HG03060 (cell line): ENCODE results near the gene CD247.

Source experiments
- ATAC-seq: cut with Tn5 transposase; IDR thresholded peaks from one replicate; pipeline ENCODE4 v1.9.1; 2021; ENCODE audit warnings: low read depth, moderate number of reproducible peaks; ENCODE audit not compliant: unreplicated experiment

Gene CD247

DNA sequence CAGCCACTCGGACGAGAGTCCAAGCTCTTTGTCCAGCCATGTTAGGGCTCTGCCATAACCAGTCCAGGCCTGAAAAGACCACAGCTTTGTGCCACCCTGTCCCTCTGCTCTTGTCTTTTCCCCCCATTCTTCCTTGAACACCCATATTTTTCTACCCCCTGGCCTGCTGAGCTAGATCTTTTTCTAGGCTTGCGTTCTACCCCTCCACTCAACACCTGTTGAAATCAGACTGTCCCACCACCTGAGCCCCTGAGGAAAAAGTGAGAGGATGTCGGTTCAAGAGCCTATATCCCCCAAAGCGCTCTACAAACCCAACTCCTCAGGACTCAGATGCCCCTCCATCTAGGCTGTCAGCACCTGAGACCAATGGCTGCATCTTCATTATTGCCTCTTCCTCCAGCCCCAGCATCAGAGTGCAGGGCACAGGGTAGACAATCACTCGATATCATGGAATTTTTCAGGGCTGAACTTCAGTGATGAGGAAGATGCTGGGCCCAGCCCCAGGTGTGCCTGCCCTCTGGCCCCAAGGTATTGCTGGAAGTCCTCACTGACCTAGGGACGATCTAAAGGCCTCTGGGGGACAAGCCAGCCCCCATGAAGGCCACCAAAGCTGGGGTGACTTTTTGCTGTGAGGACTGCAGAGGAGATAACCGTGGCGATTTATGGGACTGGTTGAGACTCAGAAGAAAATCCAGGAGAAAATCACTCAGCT is 75.3 kb downstream of the CD247 start:
- ATAC-seq, result no peak

DNA sequence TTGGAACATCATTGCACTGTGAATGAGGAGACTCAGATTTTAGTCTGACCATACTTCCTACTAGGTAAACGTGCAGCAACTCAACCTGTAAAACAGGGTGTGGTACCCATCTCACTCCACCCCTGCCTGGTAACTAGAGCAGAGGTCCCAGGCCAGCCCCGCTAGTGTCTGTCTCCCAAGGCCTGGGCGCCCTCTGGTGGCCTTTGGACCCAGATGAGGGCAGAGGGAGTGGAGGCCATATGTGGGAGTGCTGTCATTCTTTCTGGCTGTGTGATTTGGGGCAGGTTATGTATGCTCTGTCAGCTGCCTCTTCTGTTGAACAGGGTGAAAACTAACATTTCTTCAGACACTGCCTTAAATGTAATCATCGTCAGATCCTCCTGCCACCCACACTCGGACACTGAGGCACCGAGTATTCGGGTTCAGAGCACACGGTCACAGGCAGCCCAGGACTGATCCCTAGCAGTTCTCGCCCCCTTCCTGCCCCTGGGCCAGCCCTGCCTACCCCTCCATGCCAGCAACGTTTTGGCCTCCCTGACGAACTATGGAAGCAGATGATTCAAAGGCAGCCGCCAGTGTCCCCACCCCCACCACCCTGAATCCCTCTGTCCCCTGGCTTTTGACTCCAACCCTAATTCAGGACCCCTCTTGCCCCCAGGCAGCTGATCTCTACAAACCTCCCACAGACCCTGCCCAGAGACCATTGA is 76.0 kb downstream of the CD247 start:
- ATAC-seq, result peak; percentile 63

DNA sequence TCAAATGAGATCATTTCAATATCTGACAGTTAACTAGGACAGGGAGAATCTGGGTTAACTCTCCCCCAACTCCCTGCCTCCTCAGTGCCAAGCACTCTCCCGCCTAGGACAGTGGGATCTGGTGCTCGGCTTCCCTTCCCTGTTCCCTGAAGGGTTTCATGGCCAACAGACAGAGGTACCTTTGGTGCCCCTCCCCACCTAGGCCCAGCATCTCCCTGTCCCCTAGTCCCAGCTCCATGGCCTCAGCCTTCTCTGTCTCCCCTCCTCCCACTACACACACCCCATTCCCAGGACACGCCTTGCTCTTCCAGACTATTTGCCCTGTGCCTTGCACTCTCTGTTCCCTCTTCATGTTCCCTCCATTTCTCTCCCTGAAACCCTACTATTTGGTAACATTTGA is 77.1 kb downstream of the CD247 start:
- ATAC-seq, result no peak

DNA sequence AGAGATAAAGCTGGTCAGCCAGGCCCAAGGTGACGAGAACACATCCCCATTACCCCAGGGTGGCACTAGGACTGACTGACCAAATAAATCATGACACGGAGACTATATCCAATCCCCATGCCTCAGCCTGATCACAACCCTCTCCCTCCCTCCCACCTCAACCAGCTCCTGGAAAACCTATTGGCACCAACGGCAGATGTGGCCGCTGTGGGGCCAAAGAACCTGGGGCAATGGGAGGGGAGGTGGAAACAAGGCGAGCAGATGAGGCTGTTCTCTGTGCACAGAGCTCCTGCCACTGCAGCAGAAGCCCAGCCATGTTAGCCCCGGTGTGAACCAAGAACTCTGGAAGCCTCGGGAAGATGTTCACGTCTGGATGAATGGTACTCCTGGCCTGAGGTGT is 77.6 kb downstream of the CD247 start:
- no peak for ATAC-seq

DNA sequence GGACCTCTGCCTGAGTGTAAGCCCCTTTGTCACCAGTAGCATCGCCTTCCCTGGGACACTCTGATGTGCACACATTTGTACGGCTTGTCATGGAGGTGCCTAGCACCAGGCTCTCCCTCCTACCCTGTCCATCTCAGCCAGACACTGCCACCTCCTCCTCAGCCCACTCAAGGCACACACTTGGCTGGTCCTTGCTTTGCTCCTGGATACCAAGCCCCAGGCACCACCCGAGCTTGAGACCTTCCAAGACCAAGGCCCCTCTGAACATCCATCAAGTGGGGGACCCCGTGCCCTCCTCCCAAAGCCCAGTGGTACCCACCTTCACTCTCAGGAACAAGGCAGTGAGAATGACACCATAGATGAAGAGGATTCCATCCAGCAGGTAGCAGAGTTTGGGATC is 78.0 kb downstream of the CD247 start:
- no peak for ATAC-seq

DNA sequence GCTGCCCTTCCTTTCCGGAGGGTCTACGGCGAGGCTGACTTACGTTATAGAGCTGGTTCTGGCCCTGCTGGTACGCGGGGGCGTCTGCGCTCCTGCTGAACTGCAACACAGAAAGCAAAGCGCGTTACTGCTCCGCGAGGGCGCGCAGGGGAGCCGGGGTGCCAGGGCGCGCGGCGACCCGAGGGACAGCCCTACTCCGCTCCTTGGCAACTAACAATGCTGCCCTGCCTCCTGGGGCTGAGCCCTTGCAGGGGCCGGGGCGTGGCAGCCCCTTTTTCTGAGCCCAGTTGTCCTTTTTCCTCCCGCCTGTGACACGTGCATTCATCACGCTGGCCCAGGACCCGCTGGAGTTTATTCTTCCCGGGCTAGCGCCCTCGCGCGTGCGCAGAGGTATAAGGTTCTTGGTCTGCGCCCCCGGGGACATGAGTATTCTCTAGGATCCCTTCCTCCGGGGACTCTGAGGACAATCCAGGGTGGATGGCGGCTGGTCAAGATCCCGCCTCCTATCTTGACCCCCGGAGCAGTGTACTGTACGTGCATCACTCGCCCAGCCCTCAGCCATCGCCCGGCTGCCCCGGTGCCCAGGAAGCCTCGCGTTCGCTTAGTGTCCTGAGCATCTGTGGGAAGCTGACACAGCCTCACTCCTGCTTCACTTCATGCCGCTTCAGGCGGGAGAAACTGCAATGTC is 78.9 kb downstream of the CD247 start:
- no peak for ATAC-seq

DNA sequence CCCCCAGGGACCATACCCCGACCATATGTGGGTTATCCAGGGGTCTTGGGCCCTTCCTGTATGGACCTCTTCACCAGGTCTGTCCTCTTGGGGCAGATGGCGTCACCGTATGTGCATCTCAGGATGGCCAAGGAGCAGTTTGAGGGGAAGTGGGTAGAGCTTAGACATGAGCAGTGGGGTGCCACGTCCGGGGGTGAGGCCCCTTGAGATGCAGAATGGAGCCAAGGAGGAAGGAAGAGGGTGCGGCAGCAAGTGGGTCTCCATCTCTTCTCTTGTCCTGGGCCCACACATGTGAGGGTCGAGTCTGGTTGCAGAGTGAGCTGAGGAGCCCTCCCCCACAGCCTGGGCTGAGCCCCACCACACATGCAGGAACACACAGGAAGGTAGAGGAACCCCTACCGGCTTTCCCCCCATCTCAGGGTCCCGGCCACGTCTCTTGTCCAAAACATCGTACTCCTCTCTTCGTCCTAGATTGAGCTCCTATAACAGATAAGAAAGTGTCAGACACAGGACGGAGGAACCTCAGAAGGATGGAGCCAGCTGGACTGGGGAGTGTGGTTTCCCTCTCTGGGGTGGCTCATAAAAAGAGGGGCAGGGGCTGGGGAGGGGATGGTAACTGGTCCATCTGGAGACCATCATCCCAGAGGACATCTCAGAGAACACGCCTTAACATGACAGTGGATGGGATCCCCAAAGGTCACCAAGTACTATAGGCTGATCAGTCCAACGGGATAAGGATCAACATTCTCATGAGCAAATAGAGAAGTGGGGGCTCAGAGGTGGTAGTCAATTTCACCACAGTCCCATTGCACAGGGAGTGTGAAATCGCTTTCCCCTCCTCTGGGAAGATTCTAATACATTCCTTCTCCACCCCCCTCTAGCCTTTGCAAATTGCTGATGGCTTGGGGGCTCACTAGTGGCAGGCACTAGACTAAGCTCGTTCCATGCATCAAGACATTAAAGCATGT is 79.9 kb downstream of the CD247 start:
- ATAC-seq, result no peak

DNA sequence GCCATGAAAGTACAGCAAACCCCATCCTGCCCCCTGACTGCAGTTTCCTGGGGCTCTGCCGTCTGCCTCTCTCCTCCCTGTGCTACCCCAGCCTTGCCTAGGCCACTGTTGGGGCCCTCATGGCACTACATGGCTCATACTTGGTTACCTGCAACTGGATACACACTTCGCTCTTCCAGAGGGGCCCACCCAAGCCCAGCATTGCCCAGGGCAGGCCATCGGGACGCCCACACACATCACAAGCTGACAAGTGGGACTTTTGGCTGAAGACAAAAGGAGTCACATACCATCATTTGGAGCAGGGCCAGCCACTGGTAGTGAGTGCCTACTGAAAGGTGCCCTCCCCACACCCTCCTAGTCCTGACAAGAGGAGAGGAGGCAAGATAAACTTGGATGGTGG is 82.8 kb downstream of the CD247 start:
- no peak for ATAC-seq

DNA sequence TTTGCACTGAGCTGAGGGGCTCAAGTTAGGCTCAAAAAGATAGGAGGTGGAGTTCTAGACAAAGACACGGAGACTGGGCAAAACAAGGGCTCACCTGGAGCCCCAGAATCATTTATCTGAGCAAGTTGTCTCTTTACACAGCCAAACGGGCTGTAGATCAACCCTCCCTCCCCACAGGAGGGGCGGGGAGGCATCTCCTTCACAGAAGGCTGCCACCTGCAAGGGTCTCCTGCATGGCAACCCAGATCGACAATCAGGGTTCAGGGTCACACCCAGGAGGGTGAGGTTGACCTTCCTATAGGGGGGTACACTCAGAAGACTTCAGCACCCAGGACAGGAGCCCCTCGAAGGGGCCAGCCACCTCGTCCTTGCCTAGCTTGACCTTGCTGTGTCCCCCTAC is 84.0 kb downstream of the CD247 start:
- ATAC-seq, result no peak

DNA sequence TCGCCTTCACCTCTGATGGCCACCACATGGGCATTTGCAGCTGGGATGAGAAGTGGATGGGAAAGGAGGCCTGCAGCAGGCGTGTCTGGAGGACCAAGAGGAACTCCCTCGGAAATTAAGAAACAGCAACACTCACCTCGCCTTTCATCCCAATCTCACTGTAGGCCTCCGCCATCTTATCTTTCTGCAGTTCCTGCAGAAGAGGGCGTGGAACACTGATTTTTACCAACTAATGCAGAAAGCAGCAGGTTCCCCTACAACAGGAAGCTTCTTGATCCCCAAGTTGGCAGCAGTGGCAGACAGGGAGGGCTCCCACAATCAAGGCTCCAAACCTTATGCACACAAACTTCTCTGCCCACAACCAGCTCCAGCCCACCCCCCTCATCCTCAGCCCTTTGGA is 84.4 kb downstream of the CD247 start:
- no peak for ATAC-seq

DNA sequence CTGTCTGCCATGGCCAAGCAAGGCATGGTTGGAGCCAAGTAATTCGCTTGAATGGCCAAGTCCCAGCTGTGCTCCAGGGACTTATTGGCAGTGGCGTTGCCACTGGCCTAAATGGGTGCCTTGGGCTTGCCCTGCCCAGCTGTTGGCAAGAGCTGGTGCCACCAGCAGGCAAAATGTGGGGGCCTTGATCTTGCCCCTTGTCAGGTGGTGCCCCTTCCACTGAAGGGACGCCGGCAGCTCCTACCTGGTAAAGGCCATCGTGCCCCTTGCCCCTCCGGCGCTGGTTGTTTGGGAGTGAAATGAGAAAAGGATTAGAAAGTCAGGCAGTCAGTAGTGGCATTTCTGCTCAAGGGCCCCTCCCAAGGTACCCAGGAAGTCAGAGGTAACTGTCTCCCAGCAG is 85.5 kb downstream of the CD247 start:
- ATAC-seq, result no peak

DNA sequence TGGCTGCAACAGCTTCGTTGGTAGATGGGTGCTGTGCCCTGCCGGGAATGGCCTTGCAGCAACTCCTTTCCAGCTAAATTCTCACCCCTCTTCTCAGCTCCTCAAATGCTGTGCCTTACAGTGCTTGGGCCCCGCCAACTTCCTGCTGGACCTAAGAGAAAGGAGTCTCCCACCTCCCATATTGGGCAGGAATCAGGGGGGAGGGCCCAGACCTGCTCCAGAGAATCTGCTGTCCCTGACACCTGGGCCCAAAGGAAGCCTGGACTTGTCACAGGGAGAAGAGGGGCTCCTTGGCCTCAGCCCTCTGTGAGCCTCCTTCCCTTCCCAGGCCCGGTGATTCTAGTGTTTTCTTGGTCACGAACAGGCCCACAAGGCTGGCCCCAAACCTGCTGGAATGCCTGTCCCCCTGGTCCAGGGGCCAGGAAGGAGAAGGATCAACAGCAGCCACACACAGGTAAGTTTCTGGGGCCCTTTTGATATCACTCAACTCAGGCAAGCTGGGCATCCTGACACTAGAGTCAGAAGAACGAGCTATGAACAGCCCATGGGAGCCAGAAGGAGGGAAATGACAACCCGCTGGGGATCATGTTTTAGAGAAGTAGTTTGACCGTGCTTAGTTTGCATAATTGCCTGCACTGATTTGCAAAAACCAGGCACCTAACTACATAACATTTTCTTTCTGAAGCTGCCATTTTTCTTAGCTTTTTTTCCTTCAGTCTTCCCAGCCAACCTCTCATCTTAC is 86.2 kb downstream of the CD247 start:
- no peak for ATAC-seq

DNA sequence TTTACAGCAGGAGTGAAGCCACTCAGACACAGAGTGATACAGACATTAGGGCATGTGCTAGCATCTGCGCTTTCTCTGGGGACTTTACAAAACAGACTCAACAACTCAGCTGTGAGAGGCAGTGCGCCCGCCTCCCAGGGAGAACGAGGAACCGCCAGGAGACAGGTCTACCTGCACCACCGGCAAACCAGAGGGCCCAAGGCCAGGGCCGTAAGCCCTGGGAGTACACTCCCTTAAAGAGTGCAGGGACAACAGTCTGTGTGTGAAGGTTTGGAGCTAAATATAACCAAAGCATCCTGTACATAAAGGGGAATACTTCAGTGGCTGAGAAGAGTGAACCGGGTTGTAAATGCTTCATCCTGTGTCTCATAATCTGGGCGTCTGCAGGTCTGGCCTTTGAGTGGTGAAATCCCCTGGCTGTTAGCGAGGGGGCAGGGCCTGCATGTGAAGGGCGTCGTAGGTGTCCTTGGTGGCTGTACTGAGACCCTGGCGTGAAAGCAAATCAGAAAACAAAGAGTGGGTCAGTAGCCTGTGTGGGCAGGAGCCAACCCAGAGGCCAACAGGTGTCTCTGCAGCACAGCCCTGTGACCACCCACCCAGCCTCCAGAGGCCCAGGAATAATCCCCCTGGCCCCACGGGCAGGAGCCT is 86.9 kb downstream of the CD247 start:
- no peak for ATAC-seq

DNA sequence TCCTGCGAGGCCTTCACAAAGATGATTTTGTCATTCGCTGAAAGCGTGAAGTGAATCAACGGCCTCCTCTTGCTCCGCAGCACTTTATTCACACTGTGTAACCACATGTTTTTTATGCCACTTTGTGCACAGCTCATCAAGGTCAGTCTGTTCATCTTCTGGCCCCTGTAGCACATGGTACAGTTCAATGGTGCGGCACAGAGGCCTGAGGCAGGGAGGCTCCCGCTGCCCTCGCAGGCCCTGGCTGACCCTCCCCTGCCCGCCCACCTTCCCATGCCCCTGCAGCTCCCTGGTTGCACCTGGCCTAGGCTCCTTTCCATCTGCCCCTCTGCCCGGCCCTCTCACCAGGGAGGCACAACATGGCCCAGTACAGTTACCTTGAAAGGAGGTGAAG is 87.5 kb downstream of the CD247 start:
- ATAC-seq, result no peak

DNA sequence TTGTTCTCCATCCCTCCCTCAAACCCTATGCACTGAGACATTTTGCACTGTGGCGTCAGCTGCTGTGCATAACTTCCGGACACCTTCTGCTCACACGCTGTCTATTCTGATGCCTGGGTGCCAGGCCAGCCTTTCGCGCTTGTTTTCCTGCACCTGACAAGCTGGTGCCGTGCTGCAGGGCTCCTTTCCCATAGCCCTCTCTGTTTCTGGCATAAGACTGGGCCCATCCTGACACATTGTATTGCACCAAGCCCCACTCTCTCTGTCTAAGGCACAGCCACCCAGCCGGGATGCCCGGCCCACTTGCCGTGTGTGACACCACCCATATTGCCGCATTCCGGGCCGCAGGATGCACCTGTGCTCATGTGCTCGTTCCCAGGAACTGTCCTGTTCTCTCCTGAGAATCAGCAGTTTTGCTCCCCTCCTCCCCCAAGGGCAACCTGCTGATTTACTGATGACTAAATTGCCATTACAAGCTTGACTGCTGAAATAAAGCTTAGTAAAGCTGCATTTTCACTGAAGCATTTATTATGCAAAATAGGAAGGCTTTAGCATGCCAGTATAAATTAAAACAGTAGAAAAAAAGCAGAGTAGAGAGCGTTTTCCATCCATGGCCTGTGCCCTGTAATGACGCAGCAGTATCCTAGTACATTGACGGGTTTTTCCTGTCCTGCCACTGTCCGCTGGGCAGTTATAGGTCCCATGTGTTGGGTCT is 88.0 kb downstream of the CD247 start:
- no peak for ATAC-seq

DNA sequence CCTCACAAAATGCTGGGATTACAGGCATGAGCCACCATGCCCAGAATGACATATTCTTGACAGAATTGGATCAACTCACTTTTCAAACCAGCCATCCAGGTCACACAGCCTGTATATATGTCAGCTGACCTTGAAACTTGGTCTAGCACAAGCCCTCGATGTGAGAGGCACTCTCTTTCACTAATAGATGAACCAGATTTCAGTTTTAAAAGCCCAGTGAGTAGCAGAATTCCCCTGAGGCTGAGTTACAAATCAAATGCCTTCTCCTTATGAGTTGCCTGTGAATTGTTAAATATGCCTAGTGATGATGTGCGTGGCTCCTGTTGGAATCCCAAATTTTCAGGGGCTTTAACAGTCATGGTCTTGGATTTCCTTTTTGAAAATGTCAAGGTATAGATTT is 88.7 kb downstream of the CD247 start:
- no peak for ATAC-seq

DNA sequence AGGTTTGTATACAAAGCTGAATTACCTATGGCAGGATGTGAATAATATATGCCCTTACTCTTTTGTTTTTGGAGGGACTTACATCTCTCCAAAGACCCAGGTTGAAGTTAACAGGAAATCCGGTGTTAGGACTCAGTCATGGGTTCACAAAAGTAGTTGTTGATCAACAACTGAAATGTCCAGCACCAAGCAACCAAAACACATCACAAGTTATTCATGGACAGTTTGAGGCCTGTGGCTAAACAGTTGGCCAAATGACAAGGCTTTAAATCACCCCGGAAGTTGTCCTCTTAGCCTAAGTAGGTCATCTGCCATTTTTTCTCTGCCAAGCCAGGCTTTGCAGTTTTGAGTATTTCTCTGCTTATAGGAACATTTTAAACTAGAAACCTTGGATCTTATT is 89.9 kb downstream of the CD247 start:
- no peak for ATAC-seq

DNA sequence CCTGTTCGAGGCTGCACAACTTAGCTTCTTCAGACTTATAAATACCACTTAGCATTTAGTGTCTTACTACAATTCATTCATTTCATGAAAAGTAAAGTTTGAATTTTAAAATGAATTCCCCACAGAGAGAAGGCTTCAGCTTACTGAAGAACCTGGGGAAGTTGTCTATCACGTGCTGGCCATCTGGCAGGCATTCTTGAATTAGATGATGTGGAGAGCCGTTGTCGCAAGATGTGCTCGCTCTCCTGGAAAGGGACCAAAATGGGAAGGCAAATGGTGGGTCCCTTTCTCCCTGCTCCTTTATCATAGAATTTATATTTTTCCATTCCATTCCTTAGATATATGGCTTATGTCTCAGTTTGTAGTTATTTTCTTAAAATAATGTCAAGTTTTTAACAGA is 90.5 kb downstream of the CD247 start:
- no peak for ATAC-seq

DNA sequence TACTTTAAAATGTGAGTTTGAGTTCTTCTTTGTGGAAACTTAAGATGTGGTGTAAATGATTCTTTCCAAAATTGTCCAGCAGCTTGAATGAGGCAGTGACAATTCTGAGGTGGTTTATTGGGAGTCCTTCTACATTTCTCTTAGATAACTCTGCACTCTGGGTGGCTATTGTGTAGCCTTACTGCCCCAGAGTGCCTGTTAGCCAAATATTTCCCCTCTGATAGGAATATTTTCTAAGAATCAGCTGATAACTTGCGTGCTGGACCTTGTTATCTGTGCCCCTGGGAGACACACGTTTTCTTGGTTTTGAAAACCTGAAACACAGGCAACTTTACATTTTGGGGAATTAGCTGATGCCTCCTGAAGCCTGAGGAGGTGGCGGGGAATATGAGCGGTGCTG is 91.6 kb downstream of the CD247 start:
- ATAC-seq, result no peak
